Activated CD8-positive, alpha-beta T cell treated with anti-CD3 and anti-CD28 coated beads for 36 hours (primary cell): Measurements from ENCODE around the gene GNAS. TPM values are rescaled to one million over a fixed set of nuclear protein-coding genes. Genes with fewer than 3 reads are reported as not detected.
"Not testable (repeated sequence)": the region's sequence is repeated elsewhere in the genome, so short reads cannot be mapped to it uniquely, and the experiment has no call there.

ENCODE experiments used
- ATAC-seq: fragments of 200-7000 bp; cut with Tn5 transposase; one replicate; pipeline ENCODE4 v1.10.0; 2021; ENCODE audit warnings: mild to moderate bottlenecking, moderate library complexity
- CTCF ChIA-PET: fragments of 350-600 bp; sonication (Branson Sonifier 250); formaldehyde crosslinking; loops from one replicate; lab custom pipeline; 2021; ENCODE audit warnings: antibody characterized with exemption; lab: Charles Lee
- POLR2A ChIA-PET: fragments of 350-600 bp; sonication (Branson Sonifier 250); formaldehyde crosslinking; loops from one replicate; lab custom pipeline; 2021; ENCODE audit warnings: antibody characterized with exemption; lab: Charles Lee
- DNase-seq: peaks from one replicate; pipeline ENCODE4 v3.0.0-alpha.2; 2020
- H3K27ac Mint-ChIP-seq: one replicate; pipeline ENCODE4 v1.8.0; 2021; ENCODE audit warnings: mild to moderate bottlenecking, mixed read lengths
- H3K27me3 Mint-ChIP-seq: one replicate; pipeline ENCODE4 v1.8.0; 2021; ENCODE audit warnings: mixed read lengths
- H3K36me3 Mint-ChIP-seq: one replicate; pipeline ENCODE4 v1.8.0; 2021; ENCODE audit warnings: low read depth, mixed read lengths
- H3K4me1 Mint-ChIP-seq: one replicate; pipeline ENCODE4 v1.8.0; 2021; ENCODE audit warnings: low read depth, mixed read lengths
- H3K4me3 Mint-ChIP-seq: one replicate; pipeline ENCODE4 v1.8.0; 2021; ENCODE audit warnings: mild to moderate bottlenecking, moderate library complexity, mixed read lengths
- H3K9me3 Mint-ChIP-seq: one replicate; pipeline ENCODE4 v1.8.0; 2021; ENCODE audit warnings: mixed read lengths
- intact Hi-C: fragments of 100-400 bp; cut with micrococcal nuclease; formaldehyde crosslinking; loops from one replicate; pipeline ENCODE4 v1.10.0; 2022
- total RNA-seq, 2 experiments: library from RNA; stranded (reverse); gene quantifications; one replicate each; pipeline ENCODE4 v1.2.3, GENCODE V29; 2021
- TF ChIP-seq, protein P1 (sequence below): fragments of 200-600 bp; IDR thresholded peaks from one replicate; pipeline ENCODE4 v1.8.0; 2022; ENCODE audit warnings: antibody characterized with exemption, mild to moderate bottlenecking

The GNAS gene
- total RNA-seq, 2 experiments from 2014 or later, result 703 to 723 TPM

DNA sequence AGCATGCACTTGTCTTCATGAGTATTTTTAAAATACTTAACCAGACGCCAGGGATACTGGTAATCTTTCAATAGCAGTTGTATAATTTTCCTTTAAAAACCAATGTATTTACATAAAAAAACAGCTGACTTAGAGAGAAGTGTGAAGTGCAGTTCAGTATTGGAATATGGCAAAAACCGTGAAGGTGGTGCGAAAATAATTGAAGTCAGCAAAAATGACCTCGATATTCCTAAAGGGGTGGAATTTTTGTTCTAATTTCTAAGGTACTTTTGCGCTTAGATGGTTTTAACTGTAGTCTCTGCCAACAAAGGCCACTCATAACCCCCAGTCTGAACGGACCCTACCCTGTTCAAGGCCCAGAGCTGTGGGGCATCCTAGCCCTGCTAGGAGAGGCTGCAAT lies 27.1 kb upstream of the GNAS start:
- Mint-ChIP-seq H3K27me3 (peaks cover 8% of the 10 kb centered on the region), H3K4me1 (no peaks in the 10 kb centered on the region), H3K4me3 (no peak overlapping the region), H3K9me3 (peaks cover 9% of the 10 kb centered on the region), H3K36me3 (peaks cover 15% of the 10 kb centered on the region), H3K27ac (no peak overlapping the region)
- ChIA-PET CTCF (no interaction called here), POLR2A (no interaction called here)
- TF ChIP-seq, protein P1, sequence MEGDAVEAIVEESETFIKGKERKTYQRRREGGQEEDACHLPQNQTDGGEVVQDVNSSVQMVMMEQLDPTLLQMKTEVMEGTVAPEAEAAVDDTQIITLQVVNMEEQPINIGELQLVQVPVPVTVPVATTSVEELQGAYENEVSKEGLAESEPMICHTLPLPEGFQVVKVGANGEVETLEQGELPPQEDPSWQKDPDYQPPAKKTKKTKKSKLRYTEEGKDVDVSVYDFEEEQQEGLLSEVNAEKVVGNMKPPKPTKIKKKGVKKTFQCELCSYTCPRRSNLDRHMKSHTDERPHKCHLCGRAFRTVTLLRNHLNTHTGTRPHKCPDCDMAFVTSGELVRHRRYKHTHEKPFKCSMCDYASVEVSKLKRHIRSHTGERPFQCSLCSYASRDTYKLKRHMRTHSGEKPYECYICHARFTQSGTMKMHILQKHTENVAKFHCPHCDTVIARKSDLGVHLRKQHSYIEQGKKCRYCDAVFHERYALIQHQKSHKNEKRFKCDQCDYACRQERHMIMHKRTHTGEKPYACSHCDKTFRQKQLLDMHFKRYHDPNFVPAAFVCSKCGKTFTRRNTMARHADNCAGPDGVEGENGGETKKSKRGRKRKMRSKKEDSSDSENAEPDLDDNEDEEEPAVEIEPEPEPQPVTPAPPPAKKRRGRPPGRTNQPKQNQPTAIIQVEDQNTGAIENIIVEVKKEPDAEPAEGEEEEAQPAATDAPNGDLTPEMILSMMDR, result no peak
- ATAC-seq (no peak), DNase-seq (no peak)
- intact Hi-C loops, result no loop called here

DNA sequence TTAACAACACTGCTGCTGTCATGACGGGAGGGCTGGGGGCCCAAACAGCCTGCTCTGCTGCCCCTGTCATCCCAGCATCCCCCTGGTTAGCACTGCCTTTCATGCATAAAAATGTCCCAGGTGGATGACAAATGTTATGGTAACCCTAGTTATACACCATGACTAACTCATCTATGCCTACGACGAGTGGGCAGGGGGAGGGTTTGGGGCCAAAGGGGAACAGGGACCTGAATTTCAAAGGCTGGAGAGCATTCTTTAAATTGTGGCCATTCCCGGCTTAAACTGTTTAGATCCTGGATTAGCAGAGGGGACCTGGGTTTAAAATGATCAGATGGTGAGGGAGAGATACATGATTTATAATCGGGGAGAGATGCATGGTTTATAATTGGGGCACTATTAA lies 26.2 kb upstream of the GNAS start:
- TF ChIP-seq, protein P1, result no peak
- no peak overlapping the region for H3K4me3 Mint-ChIP-seq
- no peaks in the 10 kb centered on the region for H3K4me1 Mint-ChIP-seq
- ChIA-PET POLR2A (interaction anchor here (1.0 kb wide), 1 partner anchor 8 kb away, joined by 4 read pairs; no protein-coding TSS in a partner anchor), CTCF (no interaction called here)
- DNase-seq, result no peak
- H3K27ac Mint-ChIP-seq, result no peak overlapping the region
- H3K27me3 Mint-ChIP-seq, result peaks cover 3% of the 10 kb centered on the region
- ATAC-seq, result no peak
- H3K9me3 Mint-ChIP-seq, result peaks cover 3% of the 10 kb centered on the region
- peaks cover 11% of the 10 kb centered on the region for H3K36me3 Mint-ChIP-seq
- intact Hi-C loops, result no loop called here

DNA sequence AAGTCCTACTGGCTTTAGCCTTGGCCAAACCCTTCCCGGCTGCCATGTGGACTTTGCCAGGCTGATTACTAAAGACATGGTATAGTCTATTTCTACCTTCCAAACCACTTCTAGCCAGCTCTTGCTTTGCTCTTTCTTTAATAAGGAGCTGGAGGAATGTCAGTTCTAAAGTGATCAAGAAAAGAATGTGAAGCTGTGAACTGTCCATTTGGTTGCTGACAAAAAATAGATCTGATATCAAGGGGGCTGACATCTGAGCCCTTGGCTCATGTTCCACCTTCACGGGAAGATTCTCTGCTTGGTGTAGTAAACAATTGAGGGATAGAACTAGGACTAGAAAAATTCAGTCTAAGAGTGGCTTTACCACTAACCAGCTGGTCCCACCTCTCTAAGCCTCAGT lies 24.4 kb upstream of the GNAS start:
- Mint-ChIP-seq H3K9me3 (peaks cover 2% of the 10 kb centered on the region), H3K4me1 (peaks cover 1% of the 10 kb centered on the region), H3K27me3 (peaks cover 7% of the 10 kb centered on the region), H3K4me3 (no peak overlapping the region), H3K36me3 (peaks cover 6% of the 10 kb centered on the region), H3K27ac (no peak overlapping the region)
- ATAC-seq, result no peak
- POLR2A ChIA-PET, result no interaction called here
- CTCF ChIA-PET, result interaction anchor here (1.0 to 1.3 kb wide), 2 partner anchors 260 to 347 kb away, joined by 3 to 6 read pairs; no protein-coding TSS in a partner anchor
- DNase-seq, result no peak
- TF ChIP-seq, protein P1, result no peak
- intact Hi-C loops, result no loop called here

DNA sequence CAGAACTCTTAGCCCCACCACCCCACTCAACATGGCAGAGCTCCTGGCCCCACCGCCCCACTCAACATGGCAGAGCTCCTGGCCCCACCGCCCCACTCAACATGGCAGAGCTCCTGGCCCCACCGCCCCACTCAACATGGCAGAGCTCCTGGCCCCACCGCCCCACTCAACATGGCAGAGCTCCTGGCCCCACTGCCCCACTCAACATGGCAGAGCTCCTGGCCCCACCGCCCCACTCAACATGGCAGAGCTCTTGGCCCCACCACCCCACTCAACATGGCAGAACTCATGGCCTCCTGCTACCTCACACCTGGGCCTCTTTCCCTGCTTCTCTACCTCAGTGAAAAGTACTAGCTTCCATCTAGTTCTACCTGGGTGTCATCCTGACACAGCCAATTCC lies 23.7 kb upstream of the GNAS start:
- H3K4me3 Mint-ChIP-seq, DNase-seq, intact Hi-C loops, ATAC-seq, H3K36me3 Mint-ChIP-seq, H3K9me3 Mint-ChIP-seq, H3K27me3 Mint-ChIP-seq, H3K27ac Mint-ChIP-seq, H3K4me1 Mint-ChIP-seq: not testable (repeated sequence)
- ChIA-PET CTCF (interaction anchor here (1.3 to 1.8 kb wide), 2 partner anchors 10 to 347 kb away, joined by 5 to 6 read pairs; no protein-coding TSS in a partner anchor), POLR2A (interaction anchor here (0.6 to 0.7 kb wide), 2 partner anchors 427 to 623 kb away, joined by 3 read pairs; no protein-coding TSS in a partner anchor)

DNA sequence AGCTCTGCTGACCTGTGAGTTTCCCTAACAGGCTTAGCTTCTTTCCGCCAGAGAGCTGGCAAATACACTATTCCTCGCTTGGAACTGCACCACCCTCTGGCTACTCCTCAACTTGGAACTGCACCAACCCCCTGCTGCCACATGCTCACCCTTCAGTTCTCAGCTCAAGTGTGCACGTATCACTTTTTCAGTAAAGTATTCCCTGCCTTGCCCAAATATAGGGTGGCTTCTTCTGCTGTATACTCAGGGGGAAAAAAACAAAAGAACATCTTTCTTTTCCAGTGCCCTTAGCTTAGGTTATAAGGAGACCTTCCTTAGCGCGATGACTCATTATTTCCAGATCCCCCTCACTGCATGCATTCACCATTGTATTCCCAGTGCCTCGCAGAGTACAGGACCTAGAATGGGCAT lies 23.0 kb upstream of the GNAS start:
- Mint-ChIP-seq H3K4me3 (no peak overlapping the region), H3K27ac (no peak overlapping the region), H3K9me3 (peaks cover 2% of the 10 kb centered on the region), H3K4me1 (peaks cover 1% of the 10 kb centered on the region), H3K36me3 (peaks cover 3% of the 10 kb centered on the region), H3K27me3 (peaks cover 7% of the 10 kb centered on the region)
- POLR2A ChIA-PET, result interaction anchor here (0.6 kb wide), 1 partner anchor 622 kb away, joined by 3 read pairs; no protein-coding TSS in a partner anchor
- ATAC-seq, result no peak
- DNase-seq, result no peak
- TF ChIP-seq, protein P1, result no peak
- intact Hi-C loops, result no loop called here
- CTCF ChIA-PET, result interaction anchor here (1.3 to 1.8 kb wide), 2 partner anchors 9 to 348 kb away, joined by 5 to 6 read pairs; no protein-coding TSS in a partner anchor
